Peyer's patch (tissue), 4 donors: ENCODE measurements around the gene PCDHGA8. TPM values are rescaled to one million over a fixed set of nuclear protein-coding genes. Genes with fewer than 3 reads are reported as not detected.

Experiments
- DNase-seq, 3 donors: peaks; one replicate each; pipeline ENCODE4 v3.0.0-alpha.2; 2017 to 2019
- H3K27ac ChIP-seq, 4 donors: fragments of 200-600 bp; sonication (generic); one replicate each; pipeline ENCODE4 v1.5.1; 2016 to 2019
- H3K27me3 ChIP-seq, 2 donors: fragments of 200-600 bp; sonication (generic); one replicate each; pipeline ENCODE4 v1.5.1; 2019
- H3K36me3 ChIP-seq, 3 donors: fragments of 200-600 bp; sonication (generic); one replicate each; pipeline ENCODE4 v1.5.1; 2016 to 2019
- H3K4me1 ChIP-seq, 4 donors: fragments of 200-600 bp; sonication (generic); one replicate each; pipeline ENCODE4 v1.5.1; 2016 to 2019
- H3K4me3 ChIP-seq, 4 donors: fragments of 200-600 bp; sonication (generic); 1 replicate in 3 of 4; 2 replicates in 1 of 4; pipeline ENCODE4 v1.5.1; 2016 to 2019; ENCODE audit warnings: mild to moderate bottlenecking in 1 of 4
- H3K9me3 ChIP-seq, 4 donors: fragments of 200-600 bp; sonication (generic); one replicate each; pipeline ENCODE4 v1.5.1; 2016 to 2019; ENCODE audit warnings: mild to moderate bottlenecking in 1 of 4
- CTCF ChIP-seq, 6 experiments: fragments of 450-650 bp in 4 of 6; fragments of 200-600 bp in 2 of 6; sonication (generic) in 1 of 6; IDR thresholded peaks; one replicate each; pipeline ENCODE4 v1.5.1; 2017 to 2019; ENCODE audit warnings: antibody characterized with exemption in 6 of 6, mild to moderate bottlenecking in 3 of 6, moderate library complexity in 1 of 6
- POLR2A ChIP-seq, 2 donors: fragments of 450-650 bp; IDR thresholded peaks; one replicate each; pipeline ENCODE4 v1.5.1; 2017; ENCODE audit warnings: antibody characterized with exemption in 2 of 2, mild to moderate bottlenecking in 2 of 2, moderate library complexity in 2 of 2
- total RNA-seq, 4 donors: library from RNA; depleted of rRNA; stranded (reverse); fragments of >200 nt; gene quantifications; one replicate each; pipeline ENCODE4 v1.1.0, GENCODE V29; 2016

PCDHGA8 gene
- total RNA-seq, 4 donors from 2014 or later, result 0.35 to 2.5 (median 1.1) TPM

GRCh38 chr5:141356950-141357349 lies 35.5 kb upstream of the PCDHGA8 start:
- Histone ChIP-seq H3K4me3 (no peak overlapping the region), H3K27ac (no peak overlapping the region), H3K36me3 (no peaks in the 10 kb centered on the region), H3K4me1 (no peaks in the 10 kb centered on the region), H3K27me3 (no peaks in the 10 kb centered on the region), H3K9me3 (peaks cover 0 to 61% (median 7%) of the 10 kb centered on the region in 4 donors)
- TF ChIP-seq POLR2A (IDR thresholded peaks at IDR 0.05) (no peak), CTCF (IDR thresholded peaks at IDR 0.05) (no peak)
- DNase-seq, result no peak

- peak in 4 of 6 experiments; percentile 25 to 48 (median 34) for TF ChIP-seq CTCF (IDR thresholded peaks at IDR 0.05)
- no peak for TF ChIP-seq POLR2A (IDR thresholded peaks at IDR 0.05)
- DNase-seq, result no peak
- Histone ChIP-seq H3K36me3 (no peaks in the 10 kb centered on the region), H3K4me3 (peak within 1 kb of the TSS; percentile 3 to 35 (median 17)), H3K9me3 (peaks cover 0 to 76% (median 14%) of the 10 kb centered on the region in 4 donors), H3K4me1 (no peaks in the 10 kb centered on the region), H3K27ac (no peak within 1 kb of the TSS), H3K27me3 (no peaks in the 10 kb centered on the region)
These were observed 32.5 kb upstream of the PCDHGA8 start, which contains the start of gene PCDHGB2 for GRCh38 chr5:141359790-141360426. Gene PCDHGB2, plus strand, starts transcription at chr5:141359994. Its CDS starts 142 bp downstream, at chr5:141360136.

GRCh38 chr5:141360685-141361084 lies 31.7 kb upstream of the PCDHGA8 start:
- H3K27ac ChIP-seq, result no peak overlapping the region
- H3K4me1 ChIP-seq, result no peaks in the 10 kb centered on the region
- H3K27me3 ChIP-seq, result no peaks in the 10 kb centered on the region
- no peaks in the 10 kb centered on the region for H3K36me3 ChIP-seq
- no peak overlapping the region for H3K4me3 ChIP-seq
- H3K9me3 ChIP-seq, result peaks cover 0 to 78% (median 13%) of the 10 kb centered on the region in 4 donors
- no peak for DNase-seq
- no peak for TF ChIP-seq POLR2A (IDR thresholded peaks at IDR 0.05)
- TF ChIP-seq CTCF (IDR thresholded peaks at IDR 0.05), result no peak

- Histone ChIP-seq H3K27ac (no peak overlapping the region), H3K36me3 (no peaks in the 10 kb centered on the region), H3K9me3 (peaks cover 0 to 83% (median 10%) of the 10 kb centered on the region in 4 donors), H3K4me3 (no peak overlapping the region), H3K4me1 (no peaks in the 10 kb centered on the region), H3K27me3 (no peaks in the 10 kb centered on the region)
- no peak for TF ChIP-seq CTCF (IDR thresholded peaks at IDR 0.05)
- no peak for TF ChIP-seq POLR2A (IDR thresholded peaks at IDR 0.05)
- DNase-seq, result no peak
These were observed 29.7 kb upstream of the PCDHGA8 start for GRCh38 chr5:141362719-141363118.

- Histone ChIP-seq H3K27me3 (no peaks in the 10 kb centered on the region), H3K4me3 (no peak within 1 kb of the TSS), H3K27ac (no peak within 1 kb of the TSS), H3K36me3 (no peaks in the 10 kb centered on the region), H3K4me1 (no peaks in the 10 kb centered on the region), H3K9me3 (peaks cover 0 to 80% (median 10%) of the 10 kb centered on the region in 4 donors)
- TF ChIP-seq POLR2A (IDR thresholded peaks at IDR 0.05), result no peak
- no peak for DNase-seq
These were observed 28.3 kb upstream of the PCDHGA8 start, which contains the start of gene PCDHGA5 for GRCh38 chr5:141363952-141364660. Gene PCDHGA5, plus strand, starts transcription at chr5:141364162. Its CDS starts 169 bp downstream, at chr5:141364331.
